Ramos (cell line): ENCODE results near the gene LRIT2.

Experiments used
- in situ Hi-C: fragments of 300-500 bp; cut with MboI; formaldehyde crosslinking; loops from one replicate; pipeline ENCODE4 v1.14.3; 2022; ENCODE audit warnings: low sequenced_read_pairs; ENCODE audit not compliant: unreplicated experiment

The LRIT2 gene

DNA sequence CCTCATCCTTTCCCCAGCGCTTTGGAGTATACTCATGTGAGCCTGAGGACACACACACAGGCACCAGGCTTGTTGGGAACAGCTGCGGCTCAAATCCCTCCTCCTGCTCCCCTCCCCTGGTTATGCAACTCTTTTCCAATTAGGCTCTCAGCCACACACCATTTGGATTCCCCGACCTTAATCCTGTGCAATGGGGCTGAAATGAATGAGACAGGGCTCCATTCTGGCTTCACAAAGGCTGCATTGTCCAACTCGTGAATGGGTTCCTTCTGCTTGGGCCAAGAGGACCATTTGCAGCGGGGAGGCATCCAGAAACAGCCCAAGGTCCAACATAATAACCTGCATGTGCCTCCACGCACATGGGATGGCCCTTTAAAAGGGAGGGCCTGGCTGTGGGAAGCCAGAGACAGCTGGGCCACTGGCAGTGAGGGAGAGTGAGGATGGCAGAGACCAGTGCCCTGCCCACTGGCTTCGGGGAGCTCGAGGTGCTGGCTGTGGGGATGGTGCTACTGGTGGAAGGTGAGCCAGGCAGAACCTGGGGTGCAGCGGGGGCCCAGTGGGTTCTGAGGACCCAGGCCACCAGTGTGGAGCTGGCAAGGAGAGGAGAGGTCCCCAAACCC, 19.4 kb upstream of the LRIT2 start, which contains the start of gene RGR:
Gene RGR, plus strand, starts transcription at position 403 of the 620 bp plus-strand sequence. Its CDS starts 38 bp downstream, at position 441.
- in situ Hi-C loops: no loop called here

DNA sequence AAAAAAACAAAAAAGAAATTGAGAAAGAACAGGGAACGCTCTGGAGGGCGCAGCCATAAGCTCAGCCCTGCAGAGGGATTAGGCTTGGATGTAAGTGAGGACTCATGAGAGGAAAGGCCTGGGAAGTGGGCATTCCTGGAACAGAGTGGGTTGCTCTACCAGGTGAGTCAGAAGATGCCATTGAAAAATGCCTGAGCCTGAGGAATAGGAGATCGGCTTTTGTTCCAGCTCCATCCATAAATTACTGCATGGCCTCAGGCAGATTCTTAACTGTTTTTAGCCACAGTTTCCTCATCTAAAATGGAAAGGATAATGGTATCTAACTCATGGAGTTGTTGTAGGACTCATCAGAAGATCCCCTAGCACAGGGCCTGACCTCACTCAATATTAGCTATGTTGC, 18.4 kb upstream of the LRIT2 start:
- in situ Hi-C loops: no loop called here

GRCh38 chr10:84241185-84241790, 15.9 kb upstream of the LRIT2 start, which contains the start of gene LRIT1:
Gene LRIT1 (minus strand): TSS chr10:84241546. CDS start chr10:84241439, 107 bp downstream.
- in situ Hi-C loops: no loop called here

DNA sequence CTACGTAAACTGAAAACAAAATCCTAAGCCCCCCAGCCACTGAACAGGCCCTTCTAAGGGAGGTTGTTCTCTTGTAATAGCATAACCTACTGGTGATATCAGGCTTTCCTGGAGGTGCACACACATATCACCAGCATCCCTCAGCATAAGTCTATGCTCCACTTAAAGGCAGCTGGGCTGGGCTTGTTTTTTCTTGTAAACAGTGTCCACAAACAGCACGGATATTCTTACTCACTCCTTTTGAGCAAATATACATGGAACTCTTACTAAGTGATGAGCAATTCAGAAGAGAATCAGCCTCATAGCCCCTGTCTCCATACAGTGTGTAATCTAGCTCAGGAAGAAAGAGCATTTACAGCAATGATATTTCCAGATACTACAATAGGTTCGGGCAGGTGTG, 13.6 kb upstream of the LRIT2 start:
- in situ Hi-C loops: no loop called here

- in situ Hi-C loops: no loop called here
Observed at GRCh38 chr10:84237199-84238051, 12.1 kb upstream of the LRIT2 start.

GRCh38 chr10:84236807-84237198, 11.5 kb upstream of the LRIT2 start:
- in situ Hi-C loops: no loop called here

DNA sequence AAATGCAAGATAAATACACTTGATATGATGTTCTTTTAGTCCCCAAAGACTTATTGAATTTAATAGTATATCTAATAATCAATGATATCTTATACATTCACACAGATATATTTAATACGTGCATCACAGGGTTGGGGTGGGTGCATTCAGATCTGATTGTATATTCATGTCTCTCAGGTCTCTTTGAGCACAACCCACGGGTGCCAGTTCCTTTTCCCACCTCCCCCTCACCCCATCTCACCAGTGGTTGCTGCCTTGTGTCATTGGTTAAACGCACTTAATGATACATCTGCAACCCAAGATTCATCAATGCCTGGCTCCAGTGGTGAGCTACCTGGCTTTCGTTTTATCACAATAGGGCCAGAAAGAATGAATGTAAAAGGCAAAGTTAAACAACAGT, 9.8 kb upstream of the LRIT2 start:
- in situ Hi-C loops: no loop called here

GRCh38 chr10:84234479-84234878, 9.1 kb upstream of the LRIT2 start:
- in situ Hi-C loops: no loop called here

GRCh38 chr10:84233940-84234339, 8.6 kb upstream of the LRIT2 start:
- in situ Hi-C loops: no loop called here

DNA sequence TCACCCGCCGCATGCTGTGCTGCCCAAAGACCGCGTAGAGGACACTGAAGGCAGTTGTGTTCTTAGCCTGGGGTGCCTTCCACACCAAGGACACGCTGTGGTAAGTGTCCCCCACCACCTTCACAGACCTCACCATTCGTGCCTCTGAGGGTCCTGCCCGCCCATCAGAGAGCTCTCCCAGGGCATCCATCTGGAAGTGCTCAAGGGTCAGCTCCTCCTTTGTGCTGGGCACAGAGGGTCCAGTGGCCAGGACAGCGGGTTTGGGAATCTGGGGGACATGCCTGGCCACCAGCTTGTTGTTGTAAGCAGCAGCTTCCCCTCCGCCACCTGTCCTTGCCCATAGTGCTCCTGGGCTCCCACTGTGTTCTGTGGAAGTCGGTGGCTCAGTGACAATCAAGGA, 7.0 kb upstream of the LRIT2 start:
- in situ Hi-C loops: no loop called here

DNA sequence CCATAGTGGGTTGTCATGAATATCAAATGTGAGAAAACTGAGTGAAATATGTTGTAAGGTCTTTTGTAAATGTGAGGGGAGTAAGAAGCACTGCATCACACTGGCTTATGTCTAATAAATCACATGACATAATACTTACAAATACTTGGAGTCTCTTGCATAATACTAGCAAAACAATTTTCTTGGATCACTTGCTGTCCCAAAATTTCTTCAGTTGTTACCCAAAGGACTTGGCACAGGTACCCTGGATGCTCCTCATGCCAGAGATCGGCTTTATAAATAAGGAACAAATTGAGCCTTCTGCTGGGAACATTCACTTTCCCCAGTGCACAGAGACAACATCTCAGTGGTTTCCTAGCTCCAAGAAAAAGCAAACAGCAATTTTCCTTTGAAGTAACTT, 5.0 kb upstream of the LRIT2 start:
- in situ Hi-C loops: no loop called here

- in situ Hi-C loops: no loop called here
Observed at GRCh38 chr10:84227810-84228209, 2.5 kb upstream of the LRIT2 start.

GRCh38 chr10:84226616-84227015, 1.3 kb upstream of the LRIT2 start:
- in situ Hi-C loops: no loop called here

DNA sequence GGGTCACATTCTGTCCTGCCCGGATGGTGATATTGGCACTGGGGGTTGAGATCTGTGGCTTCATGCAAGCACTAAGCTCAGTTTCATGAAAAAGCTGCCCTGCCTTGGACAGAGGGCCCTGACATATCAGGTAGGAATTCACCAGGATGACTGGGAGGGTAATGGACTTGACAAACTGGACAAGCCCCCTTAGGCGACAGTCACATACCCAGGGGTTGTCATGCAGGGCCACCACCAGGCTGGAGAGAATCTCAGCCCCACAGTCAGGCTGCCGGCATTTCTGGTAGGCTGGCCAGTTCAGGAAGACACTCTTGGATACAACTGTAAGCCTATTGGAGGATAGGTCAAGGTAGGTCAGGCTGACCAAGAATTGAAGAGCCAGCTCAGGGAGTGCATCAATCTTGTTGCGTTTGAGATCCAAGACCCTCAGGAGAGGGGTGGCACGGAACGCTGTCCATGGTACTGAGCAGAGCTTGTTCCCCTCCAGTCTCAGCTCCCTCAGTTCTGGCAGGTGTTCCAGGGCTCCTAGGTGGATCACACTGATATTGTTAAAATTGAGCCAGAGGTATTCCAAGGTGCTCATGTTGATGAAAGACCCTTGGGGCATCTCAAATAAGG, 824 bp downstream of the LRIT2 start:
- in situ Hi-C loops: no loop called here

DNA sequence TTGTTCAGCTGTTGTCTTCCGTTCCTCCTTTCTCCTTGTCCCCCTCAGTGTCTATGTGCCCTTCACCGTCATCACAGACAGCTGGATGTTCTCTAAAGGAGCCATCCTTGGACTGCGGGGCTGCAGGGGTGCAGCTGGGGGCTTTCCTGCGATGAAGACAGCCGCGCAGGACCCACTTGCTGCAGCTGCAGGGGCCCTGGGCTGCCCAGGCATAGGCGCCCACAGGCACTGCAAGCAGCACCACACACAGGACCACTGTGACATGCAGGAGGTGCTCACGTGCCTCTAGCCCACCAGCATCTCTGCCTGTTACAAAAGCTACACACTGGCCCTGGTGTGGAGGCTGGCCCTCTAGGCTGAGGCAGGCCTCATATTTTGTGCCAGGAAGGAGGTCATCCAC, 3.4 kb downstream of the LRIT2 start:
- in situ Hi-C loops: no loop called here

DNA sequence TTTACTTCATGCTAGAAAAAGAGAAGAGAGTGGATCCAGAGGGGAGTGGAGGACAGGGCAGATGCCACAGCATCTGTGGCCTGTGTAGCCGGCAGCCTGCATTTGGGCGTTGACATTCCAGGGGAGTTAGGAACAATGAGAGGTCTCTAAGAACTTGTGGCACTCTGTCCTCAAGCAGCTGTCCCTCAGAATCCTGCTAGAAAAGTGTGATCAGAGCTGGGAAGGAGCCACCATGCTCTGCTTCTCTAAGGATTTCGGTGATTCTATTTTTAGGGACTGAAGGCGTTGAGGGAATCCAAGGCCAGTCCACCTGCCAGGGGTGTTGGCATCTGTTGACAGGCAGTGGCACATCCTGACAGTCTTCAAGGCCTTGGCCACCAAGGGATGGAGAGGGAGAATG, 7.6 kb downstream of the LRIT2 start:
- in situ Hi-C loops: no loop called here

DNA sequence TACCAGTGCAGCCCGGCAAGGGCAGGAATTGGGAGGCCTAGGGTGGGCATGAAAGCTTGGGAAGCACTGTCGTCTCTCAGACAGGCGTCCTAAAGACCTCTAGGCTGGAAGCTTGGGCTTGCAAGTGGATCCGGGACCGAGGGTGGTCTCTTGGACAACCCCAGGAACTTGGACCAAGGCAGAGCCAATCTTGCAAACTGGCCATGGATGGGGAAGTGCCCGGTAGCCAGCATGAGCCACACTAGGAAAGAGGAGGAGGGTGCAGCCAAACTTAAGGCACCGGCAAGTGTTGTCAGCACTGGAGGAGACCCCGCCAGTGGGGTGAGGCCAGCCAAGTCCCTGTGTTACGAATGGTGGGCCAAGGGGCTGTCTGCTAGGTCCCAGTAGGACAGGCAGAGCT, 8.5 kb downstream of the LRIT2 start:
- in situ Hi-C loops: no loop called here

- in situ Hi-C loops: no loop called here
Observed at GRCh38 chr10:84214612-84215235, 10.6 kb downstream of the LRIT2 start.

- in situ Hi-C loops: no loop called here
Observed at GRCh38 chr10:84214046-84214572, 11.2 kb downstream of the LRIT2 start.

- in situ Hi-C loops: no loop called here
Observed at GRCh38 chr10:84213076-84213475, 12.3 kb downstream of the LRIT2 start.
